GM23338 (cell line): ENCODE measurements around the gene LRCH4.

Experiments used
- CREB1 ChIP-seq: fragments of 250-450 bp; sonication (Bioruptor Pico); IDR thresholded peaks from 2 replicates; pipeline ENCODE4 v1.5.0; 2020; ENCODE audit warnings: low read depth, mild to moderate bottlenecking, moderate library complexity
- CTCF ChIP-seq, 2 experiments: fragments of 200-600 bp in 1 of 2; sonication (generic) in 1 of 2; conservative IDR thresholded peaks; 2 replicates each; pipeline versions ENCODE4 v1.5.1 to v1.6.1; 2016 to 2017; ENCODE audit warnings: antibody characterized with exemption in 2 of 2, low read depth in 2 of 2, mild to moderate bottlenecking in 2 of 2, moderate library complexity in 1 of 2
- EZH2 ChIP-seq: fragments of 200-600 bp; sonication (generic); IDR thresholded peaks from one replicate; pipeline ENCODE4 v1.8.0; 2017; ENCODE audit warnings: antibody characterized with exemption, mild to moderate bottlenecking, low read depth; ENCODE audit not compliant: unreplicated experiment
- EZH2phosphoT487 ChIP-seq: fragments of 200-600 bp; sonication (generic); IDR thresholded peaks from one replicate; pipeline ENCODE4 v1.8.1; 2018; ENCODE audit warnings: antibody characterized with exemption; ENCODE audit not compliant: unreplicated experiment
- JUNB ChIP-seq: IDR thresholded peaks from one replicate; pipeline ENCODE4 v1.6.1; 2016; ENCODE audit warnings: antibody characterized with exemption; ENCODE audit not compliant: unreplicated experiment
- POLR2AphosphoS5 ChIP-seq: IDR thresholded peaks from 2 replicates; pipeline ENCODE4 v1.6.1; 2016; ENCODE audit warnings: antibody characterized with exemption, low read depth
- REST ChIP-seq: IDR thresholded peaks from one replicate; pipeline ENCODE4 v1.6.1; 2018; ENCODE audit warnings: antibody characterized with exemption; ENCODE audit not compliant: unreplicated experiment

- TF ChIP-seq EZH2phosphoT487, result no peak
- TF ChIP-seq CTCF (conservative IDR thresholded peaks at IDR 0.05; ENCODE audit: low read depth in 2 of 2), result no peak
- TF ChIP-seq POLR2AphosphoS5, result no peak
- no peak for TF ChIP-seq EZH2
- TF ChIP-seq REST, result no peak
- no peak for TF ChIP-seq CREB1 (CRISPR knock-in tag)
- no peak for TF ChIP-seq JUNB
Measured at GRCh38 chr7:100565133-100565571, 20.8 kb downstream of the LRCH4 start.
